NT2/D1 (cell line): ENCODE data around the gene DOCK11.

Source experiments
- DNase-seq: peaks from one replicate; pipeline ENCODE4 v3.0.0-alpha.2; 2011; ENCODE audit warnings: low read depth, low spot score
- H3K27me3 ChIP-seq: 2 replicates; pipeline ENCODE4 v1.6.0; 2011; ENCODE audit warnings: mild to moderate bottlenecking; ENCODE audit not compliant: insufficient read length, insufficient read depth
- H3K36me3 ChIP-seq: 2 replicates; pipeline ENCODE4 v1.6.1; 2011; ENCODE audit warnings: mild to moderate bottlenecking, low read length, mixed read lengths; ENCODE audit not compliant: insufficient read depth, insufficient read length
- H3K4me1 ChIP-seq: 2 replicates; pipeline ENCODE4 v1.5.1; 2011; ENCODE audit not compliant: insufficient read depth, insufficient read length
- H3K4me3 ChIP-seq: 2 replicates; pipeline ENCODE4 v1.5.1; 2011; ENCODE audit warnings: low read depth; ENCODE audit not compliant: insufficient read length
- H3K9ac ChIP-seq: 2 replicates; pipeline ENCODE4 v1.6.0; 2011; ENCODE audit warnings: low read depth; ENCODE audit not compliant: insufficient read length
- H3K9me3 ChIP-seq: 2 replicates; pipeline ENCODE4 v1.5.1; 2011; ENCODE audit warnings: mild to moderate bottlenecking, low read length; ENCODE audit not compliant: insufficient read depth
- SUZ12 ChIP-seq: IDR thresholded peaks from 2 replicates; pipeline ENCODE4 v1.6.1; 2011; ENCODE audit not compliant: insufficient read length, insufficient read depth; ENCODE audit errors: extremely low read depth
- YY1 ChIP-seq: IDR thresholded peaks from 2 replicates; pipeline ENCODE4 v1.6.1; 2011; ENCODE audit not compliant: insufficient read length, insufficient read depth
- ZNF274 ChIP-seq: IDR thresholded peaks from 2 replicates; pipeline ENCODE4 v1.6.1; 2011; ENCODE audit warnings: mild to moderate bottlenecking, low read depth, low read length

The DOCK11 gene

GRCh38 chrX:118660085-118660484, 164.5 kb downstream of the DOCK11 start:
- TF ChIP-seq SUZ12 (no peak), ZNF274 (no peak), YY1 (no peak)
- no peaks in the 10 kb centered on the region for H3K36me3 ChIP-seq
- H3K9ac ChIP-seq: no peak overlapping the region
- no peaks in the 10 kb centered on the region for H3K27me3 ChIP-seq
- H3K4me1 ChIP-seq: no peaks in the 10 kb centered on the region
- no peaks in the 10 kb centered on the region for H3K9me3 ChIP-seq
- H3K4me3 ChIP-seq: no peak overlapping the region
- no peak for DNase-seq

- Histone ChIP-seq H3K9ac (no peak overlapping the region), H3K27me3 (no peaks in the 10 kb centered on the region), H3K9me3 (no peaks in the 10 kb centered on the region), H3K4me3 (no peak overlapping the region), H3K36me3 (no peaks in the 10 kb centered on the region), H3K4me1 (no peaks in the 10 kb centered on the region)
- DNase-seq: no peak
- TF ChIP-seq YY1 (no peak), SUZ12 (no peak), ZNF274 (no peak)
Measured at GRCh38 chrX:118665204-118665603, 169.6 kb downstream of the DOCK11 start.

GRCh38 chrX:118666521-118666920, 170.9 kb downstream of the DOCK11 start:
- no peaks in the 10 kb centered on the region for H3K4me1 ChIP-seq
- H3K9me3 ChIP-seq: no peaks in the 10 kb centered on the region
- no peak overlapping the region for H3K4me3 ChIP-seq
- DNase-seq: no peak
- H3K9ac ChIP-seq: no peak overlapping the region
- TF ChIP-seq ZNF274: no peak
- TF ChIP-seq SUZ12: no peak
- TF ChIP-seq YY1: no peak
- H3K27me3 ChIP-seq: no peaks in the 10 kb centered on the region
- no peaks in the 10 kb centered on the region for H3K36me3 ChIP-seq

- Histone ChIP-seq H3K27me3 (no peaks in the 10 kb centered on the region), H3K9me3 (no peaks in the 10 kb centered on the region), H3K4me3 (no peak overlapping the region), H3K4me1 (no peaks in the 10 kb centered on the region), H3K9ac (no peak overlapping the region), H3K36me3 (no peaks in the 10 kb centered on the region)
- no peak for DNase-seq
- TF ChIP-seq SUZ12 (no peak), YY1 (no peak), ZNF274 (no peak)
Measured at GRCh38 chrX:118669435-118669834, 173.8 kb downstream of the DOCK11 start.

GRCh38 chrX:118675326-118675965, 179.8 kb downstream of the DOCK11 start:
- Histone ChIP-seq H3K27me3 (no peaks in the 10 kb centered on the region), H3K4me1 (no peaks in the 10 kb centered on the region), H3K36me3 (no peaks in the 10 kb centered on the region), H3K9ac (no peak overlapping the region), H3K9me3 (no peaks in the 10 kb centered on the region), H3K4me3 (no peak overlapping the region)
- DNase-seq: no peak
- TF ChIP-seq SUZ12: no peak
- no peak for TF ChIP-seq ZNF274
- no peak for TF ChIP-seq YY1

- no peaks in the 10 kb centered on the region for H3K4me1 ChIP-seq
- H3K4me3 ChIP-seq: no peak overlapping the region
- H3K27me3 ChIP-seq: no peaks in the 10 kb centered on the region
- H3K9ac ChIP-seq: no peak overlapping the region
- H3K36me3 ChIP-seq: no peaks in the 10 kb centered on the region
- no peaks in the 10 kb centered on the region for H3K9me3 ChIP-seq
- TF ChIP-seq ZNF274: no peak
- TF ChIP-seq YY1: no peak
- no peak for TF ChIP-seq SUZ12
- no peak for DNase-seq
Measured at GRCh38 chrX:118675966-118676349, 180.3 kb downstream of the DOCK11 start.

GRCh38 chrX:118677318-118677717, 181.7 kb downstream of the DOCK11 start:
- no peak for DNase-seq
- H3K9me3 ChIP-seq: no peaks in the 10 kb centered on the region
- no peaks in the 10 kb centered on the region for H3K4me1 ChIP-seq
- no peaks in the 10 kb centered on the region for H3K27me3 ChIP-seq
- no peaks in the 10 kb centered on the region for H3K36me3 ChIP-seq
- no peak overlapping the region for H3K4me3 ChIP-seq
- no peak for TF ChIP-seq YY1
- TF ChIP-seq ZNF274: no peak
- no peak for TF ChIP-seq SUZ12
- H3K9ac ChIP-seq: no peak overlapping the region
